Stimulated activated CD8-positive, alpha-beta memory T cell treated with anti-CD3 and anti-CD28 coated beads, Interleukin-2, amount 100 ng/mL, for 1 hour (primary cell): Measurements from ENCODE around the gene THOC6.
"Not testable (repeated sequence)": the region's sequence is repeated elsewhere in the genome, so short reads cannot be mapped to it uniquely, and the experiment has no call there.

Experiments
- DNase-seq, 2 donors: peaks; one replicate each; pipeline ENCODE4 v3.0.0-alpha.2; 2020; ENCODE audit warnings: low read depth in 2 of 2

THOC6 gene

GRCh38 chr16:3072148-3072547 is 48.3 kb downstream of the THOC6 start:
- not testable (repeated sequence) for DNase-seq

- DNase-seq: not testable (repeated sequence)
These were observed 48.9 kb downstream of the THOC6 start for GRCh38 chr16:3072576-3073263.

GRCh38 chr16:3073448-3073847 is 49.6 kb downstream of the THOC6 start:
- no peak for DNase-seq

DNA sequence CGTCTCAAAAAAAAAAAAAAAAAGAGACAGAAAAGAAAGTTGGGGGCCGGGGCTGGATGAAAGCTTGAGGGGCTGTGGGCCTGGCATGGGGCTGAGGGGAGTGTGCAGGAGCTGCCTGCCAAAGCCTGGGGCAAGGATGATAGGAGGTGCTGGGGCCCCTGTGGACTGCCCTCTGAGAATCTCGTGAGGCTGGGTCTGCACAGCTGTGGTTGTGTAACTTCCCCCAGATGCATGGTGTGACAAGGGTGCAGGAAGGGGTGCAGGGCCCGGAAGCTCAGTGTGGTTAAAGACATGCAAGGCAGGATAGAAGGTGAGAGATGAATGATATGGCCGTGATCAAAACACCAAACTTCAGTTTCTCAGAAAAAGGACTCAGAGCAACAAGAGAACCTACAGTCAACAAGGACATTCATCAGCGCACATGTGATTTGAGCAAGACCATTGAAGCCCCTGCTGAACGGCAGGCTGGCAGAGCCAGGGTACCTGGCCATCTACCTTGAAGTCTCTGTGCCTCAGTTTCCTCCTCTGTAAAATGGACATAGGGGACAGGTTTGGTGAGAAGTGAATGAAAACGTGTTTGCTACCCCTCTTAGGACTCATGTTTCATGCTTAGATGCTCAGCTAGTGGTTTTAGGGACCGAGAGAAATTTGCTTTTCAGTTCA is 51.2 kb downstream of the THOC6 start:
- DNase-seq: peak; percentile 58 to 61

DNA sequence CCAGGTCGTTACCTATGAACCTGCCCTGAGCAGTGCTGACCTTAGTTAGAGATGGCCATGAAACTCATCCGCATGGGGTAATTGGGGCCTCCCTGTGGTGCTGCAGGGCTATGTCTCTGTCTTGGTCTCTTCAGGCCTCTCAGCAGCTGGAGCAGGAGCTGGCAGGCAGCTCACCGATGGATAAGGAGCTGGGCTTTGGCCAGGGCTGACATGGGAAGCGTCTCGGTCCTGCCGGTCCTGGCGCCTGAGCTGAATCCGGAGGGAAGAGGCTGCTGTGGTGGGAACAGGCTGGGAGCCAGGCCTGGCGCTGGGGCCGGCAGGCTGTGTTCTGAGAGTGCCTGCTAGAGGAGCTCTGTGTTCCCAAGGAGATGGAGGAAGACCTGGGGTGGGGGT is 51.7 kb downstream of the THOC6 start:
- no peak for DNase-seq

DNA sequence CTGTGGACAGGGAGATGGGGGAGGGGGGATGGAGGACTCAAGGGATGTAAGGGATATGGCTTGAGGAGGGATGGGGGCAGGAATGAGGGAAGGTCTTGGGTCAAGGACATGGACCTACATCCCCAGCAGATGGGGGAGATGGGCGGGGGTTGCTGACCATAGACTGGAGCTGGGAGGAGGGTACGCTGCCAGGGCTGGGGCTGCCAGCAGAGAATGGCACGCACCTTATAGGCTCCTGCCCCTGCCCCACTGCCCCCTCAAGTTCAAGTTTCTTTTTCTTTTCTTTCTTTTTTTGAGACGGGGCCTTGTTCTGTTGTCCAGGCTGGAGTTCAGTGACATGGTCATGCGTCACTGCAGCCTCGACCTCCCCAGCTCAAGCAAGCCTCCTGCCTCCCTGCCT is 52.1 kb downstream of the THOC6 start:
- DNase-seq: not testable (repeated sequence)

DNA sequence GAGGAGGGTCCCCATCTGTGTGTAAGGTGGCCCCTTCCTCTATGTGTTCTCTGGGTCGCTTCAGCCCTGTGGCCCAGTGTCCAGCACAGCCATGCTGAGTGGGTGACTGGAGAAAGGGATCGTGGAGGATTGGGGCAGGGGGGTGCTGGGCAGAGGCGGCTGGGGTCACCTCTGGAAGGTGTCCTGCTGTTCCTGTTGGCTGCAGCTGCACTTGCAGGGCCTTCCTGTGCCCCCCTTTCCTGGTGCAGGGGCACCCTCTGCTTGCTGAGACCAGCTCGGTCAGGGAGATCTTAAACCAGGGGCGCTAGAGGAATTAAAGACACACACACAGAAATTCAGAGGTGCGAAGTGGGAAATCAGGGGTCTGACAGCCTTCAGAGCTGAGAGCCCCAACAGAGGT is 52.7 kb downstream of the THOC6 start:
- no peak for DNase-seq
